ENCODE results near the gene EDC4. TPM values are rescaled to one million over a fixed set of nuclear protein-coding genes. Genes with fewer than 3 reads are reported as not detected.

The EDC4 gene
- total RNA-seq, 1 experiment from 2014 or later = 99.9 TPM

GRCh38 chr16:67902831-67903230 is 30.0 kb downstream of the EDC4 start:
- Histone ChIP-seq H3K36me3 (ENCODE audit: insufficient read depth, low read length, poor library complexity, severe bottlenecking) (no peaks in the 10 kb centered on the region), H3K27me3 (replicated peaks; ENCODE audit: insufficient read depth, low read depth, low read length, poor library complexity) (no peaks in the 10 kb centered on the region), H3K9me3 (ENCODE audit: low read depth, low read length, poor library complexity, severe bottlenecking) (no peaks in the 10 kb centered on the region), H3K27ac (ENCODE audit: low read depth, low read length, poor library complexity, severe bottlenecking) (no peak overlapping the region), H3K4me3 (ENCODE audit: low read depth, low read length, poor library complexity, severe bottlenecking) (no peak overlapping the region), H3K4me1 (ENCODE audit: insufficient read depth, low read length, poor library complexity, severe bottlenecking) (no peaks in the 10 kb centered on the region)
- intact Hi-C loops (cut with micrococcal nuclease; ENCODE audit: unreplicated experiment) = no loop called here
- ChIA-PET POLR2A (ENCODE audit: low non-redundant PET) (no interaction called here), CTCF (no interaction called here)
- TF ChIP-seq, protein P1, sequence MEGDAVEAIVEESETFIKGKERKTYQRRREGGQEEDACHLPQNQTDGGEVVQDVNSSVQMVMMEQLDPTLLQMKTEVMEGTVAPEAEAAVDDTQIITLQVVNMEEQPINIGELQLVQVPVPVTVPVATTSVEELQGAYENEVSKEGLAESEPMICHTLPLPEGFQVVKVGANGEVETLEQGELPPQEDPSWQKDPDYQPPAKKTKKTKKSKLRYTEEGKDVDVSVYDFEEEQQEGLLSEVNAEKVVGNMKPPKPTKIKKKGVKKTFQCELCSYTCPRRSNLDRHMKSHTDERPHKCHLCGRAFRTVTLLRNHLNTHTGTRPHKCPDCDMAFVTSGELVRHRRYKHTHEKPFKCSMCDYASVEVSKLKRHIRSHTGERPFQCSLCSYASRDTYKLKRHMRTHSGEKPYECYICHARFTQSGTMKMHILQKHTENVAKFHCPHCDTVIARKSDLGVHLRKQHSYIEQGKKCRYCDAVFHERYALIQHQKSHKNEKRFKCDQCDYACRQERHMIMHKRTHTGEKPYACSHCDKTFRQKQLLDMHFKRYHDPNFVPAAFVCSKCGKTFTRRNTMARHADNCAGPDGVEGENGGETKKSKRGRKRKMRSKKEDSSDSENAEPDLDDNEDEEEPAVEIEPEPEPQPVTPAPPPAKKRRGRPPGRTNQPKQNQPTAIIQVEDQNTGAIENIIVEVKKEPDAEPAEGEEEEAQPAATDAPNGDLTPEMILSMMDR (conservative IDR thresholded peaks at IDR 0.05; ENCODE audit: low read depth, low read length) = no peak
- no peak for TF ChIP-seq EZH2 (IDR thresholded peaks at IDR 0.05; ENCODE audit: borderline replicate concordance, low read depth, low read length, poor library complexity, severe bottlenecking)
- no peak for DNase-seq (ENCODE audit: low spot score)
- BruUV-seq (replicated peaks) = no TSS peak

DNA sequence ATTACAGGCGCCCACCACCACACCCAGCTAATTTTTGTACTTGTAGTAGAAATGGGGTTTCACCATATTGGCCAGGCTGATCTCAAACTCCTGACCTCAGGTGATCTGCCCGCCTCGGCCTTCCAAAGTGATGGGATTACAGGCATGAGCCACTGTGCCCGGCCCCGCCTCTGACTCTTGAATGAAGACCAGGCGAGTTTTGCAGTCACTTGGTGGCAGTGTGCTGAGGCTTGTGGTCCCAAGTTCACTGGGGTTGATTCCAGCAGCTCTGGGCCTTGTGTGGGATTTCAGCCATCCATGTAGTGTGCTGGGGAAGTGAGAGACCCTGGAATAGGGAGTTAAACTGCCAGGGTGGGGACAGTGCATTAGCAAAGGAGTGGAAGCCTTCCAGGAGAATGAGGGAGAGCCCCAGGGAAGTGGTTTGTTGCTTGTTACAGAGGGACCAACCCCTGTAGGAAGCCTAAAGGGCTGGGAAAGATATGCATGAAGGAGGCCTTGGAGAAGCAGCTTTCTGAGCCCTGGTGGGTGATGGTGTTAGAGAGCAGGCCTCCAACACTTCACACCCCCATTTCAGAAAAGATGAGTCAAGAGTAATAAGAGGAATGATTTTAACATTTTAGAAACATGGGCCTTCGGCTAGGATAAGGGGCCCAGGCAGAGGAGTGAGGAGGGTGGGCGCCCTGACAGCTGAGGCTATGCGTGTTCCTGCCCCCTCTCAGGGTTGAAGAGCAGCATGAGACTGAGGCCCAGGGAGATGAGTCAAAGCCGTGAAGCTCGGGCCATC is 34.7 kb downstream of the EDC4 start:
- intact Hi-C loops (cut with micrococcal nuclease; ENCODE audit: unreplicated experiment) = no loop called here

DNA sequence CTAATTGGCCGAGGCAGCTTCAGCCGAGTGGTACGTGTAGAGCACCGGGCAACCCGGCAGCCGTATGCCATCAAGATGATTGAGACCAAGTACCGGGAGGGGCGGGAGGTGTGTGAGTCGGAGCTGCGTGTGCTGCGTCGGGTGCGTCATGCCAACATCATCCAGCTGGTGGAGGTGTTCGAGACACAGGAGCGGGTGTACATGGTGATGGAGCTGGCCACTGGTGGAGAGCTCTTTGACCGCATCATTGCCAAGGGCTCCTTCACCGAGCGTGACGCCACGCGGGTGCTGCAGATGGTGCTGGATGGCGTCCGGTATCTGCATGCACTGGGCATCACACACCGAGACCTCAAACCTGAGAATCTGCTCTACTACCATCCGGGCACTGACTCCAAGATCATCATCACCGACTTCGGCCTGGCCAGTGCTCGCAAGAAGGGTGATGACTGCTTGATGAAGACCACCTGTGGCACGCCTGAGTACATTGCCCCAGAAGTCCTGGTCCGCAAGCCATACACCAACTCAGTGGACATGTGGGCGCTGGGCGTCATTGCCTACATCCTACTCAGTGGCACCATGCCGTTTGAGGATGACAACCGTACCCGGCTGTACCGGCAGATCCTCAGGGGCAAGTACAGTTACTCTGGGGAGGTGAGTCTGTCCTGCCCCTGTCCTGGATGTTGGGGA is 36.3 kb downstream of the EDC4 start:
- TF ChIP-seq, protein P1 (conservative IDR thresholded peaks at IDR 0.05; ENCODE audit: low read depth, low read length) = no peak
- ChIA-PET POLR2A (ENCODE audit: low non-redundant PET) (no interaction called here), CTCF (no interaction called here)
- no peak for DNase-seq (ENCODE audit: low spot score)
- H3K27me3 ChIP-seq (replicated peaks; ENCODE audit: insufficient read depth, low read depth, low read length, poor library complexity) = no peaks in the 10 kb centered on the region
- no peaks in the 10 kb centered on the region for H3K4me1 ChIP-seq (ENCODE audit: insufficient read depth, low read length, poor library complexity, severe bottlenecking)
- H3K36me3 ChIP-seq (ENCODE audit: insufficient read depth, low read length, poor library complexity, severe bottlenecking) = no peaks in the 10 kb centered on the region
- intact Hi-C loops (cut with micrococcal nuclease; ENCODE audit: unreplicated experiment) = no loop called here
- no peak overlapping the region for H3K4me3 ChIP-seq (ENCODE audit: low read depth, low read length, poor library complexity, severe bottlenecking)
- H3K27ac ChIP-seq (ENCODE audit: low read depth, low read length, poor library complexity, severe bottlenecking) = no peak overlapping the region
- H3K9me3 ChIP-seq (ENCODE audit: low read depth, low read length, poor library complexity, severe bottlenecking) = no peaks in the 10 kb centered on the region
- no TSS peak for BruUV-seq (replicated peaks)

More for the DNA sequence above, 34.7 kb downstream of the EDC4 start:
- ChIA-PET POLR2A (ENCODE audit: low non-redundant PET) (interaction anchor here (0.6 kb wide), 1 partner anchor 124 kb away, joined by 12 read pairs; no protein-coding TSS in a partner anchor), CTCF (no interaction called here)
- no peak overlapping the region for H3K4me3 ChIP-seq (ENCODE audit: low read depth, low read length, poor library complexity, severe bottlenecking)
- BruUV-seq (replicated peaks) = no TSS peak
- no peak for DNase-seq (ENCODE audit: low spot score)
- H3K27me3 ChIP-seq (replicated peaks; ENCODE audit: insufficient read depth, low read depth, low read length, poor library complexity) = no peaks in the 10 kb centered on the region
- no peaks in the 10 kb centered on the region for H3K4me1 ChIP-seq (ENCODE audit: insufficient read depth, low read length, poor library complexity, severe bottlenecking)
- no peaks in the 10 kb centered on the region for H3K36me3 ChIP-seq (ENCODE audit: insufficient read depth, low read length, poor library complexity, severe bottlenecking)
- TF ChIP-seq, protein P1 (conservative IDR thresholded peaks at IDR 0.05; ENCODE audit: low read depth, low read length) = no peak
- TF ChIP-seq EZH2 (IDR thresholded peaks at IDR 0.05; ENCODE audit: borderline replicate concordance, low read depth, low read length, poor library complexity, severe bottlenecking) = no peak
- no peaks in the 10 kb centered on the region for H3K9me3 ChIP-seq (ENCODE audit: low read depth, low read length, poor library complexity, severe bottlenecking)
- no peak overlapping the region for H3K27ac ChIP-seq (ENCODE audit: low read depth, low read length, poor library complexity, severe bottlenecking)

All from A673 (cell line).